Suppressor macrophage treated with lipopolysaccharide for 4 hours (primary cell): ENCODE results near the gene ECM2.
"Not testable (repeated sequence)": the region's sequence is repeated elsewhere in the genome, so short reads cannot be mapped to it uniquely, and the experiment has no call there.

ENCODE experiments used
- DNase-seq: peaks from one replicate; pipeline ENCODE4 v3.0.0-alpha.2; 2020

ECM2 gene

GRCh38 chr9:92535940-92536850 lies at the start of gene ECM2:
Gene ECM2 (minus strand): TSS chr9:92535990. CDS start chr9:92522866, 13,124 bp downstream.
- DNase-seq, result no peak

GRCh38 chr9:92576175-92576574 lies 40.4 kb upstream of the ECM2 start:
- no peak for DNase-seq

GRCh38 chr9:92573612-92574011 lies 37.8 kb upstream of the ECM2 start:
- not testable (repeated sequence) for DNase-seq

GRCh38 chr9:92571871-92572270 lies 36.1 kb upstream of the ECM2 start:
- not testable (repeated sequence) for DNase-seq

- no peak for DNase-seq
Observed at GRCh38 chr9:92564982-92565381, 29.2 kb upstream of the ECM2 start.

GRCh38 chr9:92564504-92564903 lies 28.7 kb upstream of the ECM2 start:
- no peak for DNase-seq

- DNase-seq, result no peak
Observed at GRCh38 chr9:92563116-92564100, 27.6 kb upstream of the ECM2 start.

- DNase-seq, result no peak
Observed at GRCh38 chr9:92562461-92562967, 26.7 kb upstream of the ECM2 start.

- DNase-seq, result no peak
Observed at GRCh38 chr9:92561374-92562330, 25.9 kb upstream of the ECM2 start.

- DNase-seq, result no peak
Observed at GRCh38 chr9:92558612-92559374, 23.0 kb upstream of the ECM2 start.

- DNase-seq, result no peak
Observed at GRCh38 chr9:92550765-92551164, 15.0 kb upstream of the ECM2 start.

GRCh38 chr9:92547356-92547755 lies 11.6 kb upstream of the ECM2 start:
- DNase-seq, result no peak

- DNase-seq, result no peak
Observed at GRCh38 chr9:92545002-92545510, 9.3 kb upstream of the ECM2 start.

GRCh38 chr9:92543972-92544371 lies 8.2 kb upstream of the ECM2 start:
- DNase-seq, result no peak

- DNase-seq, result no peak
Observed at GRCh38 chr9:92538541-92538940, 2.8 kb upstream of the ECM2 start.

GRCh38 chr9:92534674-92535073 lies 1.1 kb downstream of the ECM2 start:
- DNase-seq, result peak; percentile 29

- peak; percentile 12 for DNase-seq
Observed at GRCh38 chr9:92534204-92534603, 1.6 kb downstream of the ECM2 start.

- no peak for DNase-seq
Observed at GRCh38 chr9:92530893-92531292, 4.9 kb downstream of the ECM2 start.

GRCh38 chr9:92529124-92529523 lies 6.7 kb downstream of the ECM2 start:
- no peak for DNase-seq

GRCh38 chr9:92528522-92528849 lies 7.3 kb downstream of the ECM2 start:
- DNase-seq, result no peak

- no peak for DNase-seq
Observed at GRCh38 chr9:92527832-92528521, 7.8 kb downstream of the ECM2 start.
